Stimulated activated CD4-positive, alpha-beta T cell treated with anti-CD3 and anti-CD28 coated beads, Interleukin-1b, Interleukin-23, amount 100 ng/mL, for 4 hours (primary cell): ENCODE measurements around the gene TRO.

ENCODE experiments used
- DNase-seq, 2 donors: peaks; one replicate each; pipeline ENCODE4 v3.0.0-alpha.2; 2020; ENCODE audit warnings: low read depth in 2 of 2

TRO gene

GRCh38 chrX:54920610-54921426 is at the start of gene TRO:
Gene TRO (plus strand): TSS chrX:54920824. CDS start chrX:54922247, 1,423 bp downstream.
- no peak for DNase-seq

GRCh38 chrX:54885740-54886139 is 34.9 kb upstream of the TRO start:
- DNase-seq: no peak

- DNase-seq: peak in 1 of 2 donors; percentile 20
Measured at GRCh38 chrX:54891573-54891972, 29.1 kb upstream of the TRO start.

- no peak for DNase-seq
Measured at GRCh38 chrX:54894159-54894558, 26.5 kb upstream of the TRO start.

- no peak for DNase-seq
Measured at GRCh38 chrX:54909941-54910340, 10.7 kb upstream of the TRO start.

- peak; percentile 36 to 49 for DNase-seq
Measured at GRCh38 chrX:54921427-54922021, 900 bp downstream of the TRO start.

GRCh38 chrX:54922547-54922946 is 1.9 kb downstream of the TRO start:
- no peak for DNase-seq

GRCh38 chrX:54923376-54923775 is 2.8 kb downstream of the TRO start:
- no peak for DNase-seq

GRCh38 chrX:54926978-54927377 is 6.4 kb downstream of the TRO start:
- no peak for DNase-seq

- no peak for DNase-seq
Measured at GRCh38 chrX:54928876-54929275, 8.3 kb downstream of the TRO start.

- no peak for DNase-seq
Measured at GRCh38 chrX:54930291-54931049, 9.8 kb downstream of the TRO start.

GRCh38 chrX:54931107-54931506 is 10.5 kb downstream of the TRO start:
- DNase-seq: no peak

GRCh38 chrX:54933150-54933826 is 12.7 kb downstream of the TRO start:
- DNase-seq: no peak

GRCh38 chrX:54934058-54934457 is 13.4 kb downstream of the TRO start:
- DNase-seq: no peak

GRCh38 chrX:54934890-54935289 is 14.3 kb downstream of the TRO start:
- no peak for DNase-seq

GRCh38 chrX:54935306-54935705 is 14.7 kb downstream of the TRO start:
- DNase-seq: no peak

GRCh38 chrX:54937416-54937815 is 16.8 kb downstream of the TRO start:
- no peak for DNase-seq

GRCh38 chrX:54944816-54945215 is 24.2 kb downstream of the TRO start:
- no peak for DNase-seq

GRCh38 chrX:54945224-54945623 is 24.6 kb downstream of the TRO start:
- no peak for DNase-seq

- DNase-seq: no peak
Measured at GRCh38 chrX:54950730-54951375, 30.2 kb downstream of the TRO start.

GRCh38 chrX:54961750-54962149 is 41.1 kb downstream of the TRO start:
- DNase-seq: no peak
